ENCODE results near the gene TXNDC8. TPM values are rescaled to one million over a fixed set of nuclear protein-coding genes. Genes with fewer than 3 reads are reported as not detected.

Gene TXNDC8
- total RNA-seq, 2 experiments from 2014 or later, result not detected

GRCh38 chr9:110357505-110357904, 19.8 kb upstream of the TXNDC8 start:
- TF ChIP-seq CTCF (IDR thresholded peaks at IDR 0.05), result no peak
- ChIA-PET POLR2A (no interaction called here), CTCF (no interaction called here)
- no peaks in the 10 kb centered on the region for H3K9me3 ChIP-seq (ENCODE audit: control insufficient read depth in 1 of 2, insufficient read depth in 1 of 2, low read length in 2 of 2)
- H3K4me1 ChIP-seq (ENCODE audit: insufficient read depth, low read length), result no peaks in the 10 kb centered on the region
- H3K4me1 Mint-ChIP-seq (ENCODE audit: low read depth), result no peaks in the 10 kb centered on the region
- H3K4me3 ChIP-seq (ENCODE audit: low read length), result no peak overlapping the region
- no peaks in the 10 kb centered on the region for H3K9me3 Mint-ChIP-seq
- intact Hi-C loops (cut with DNase I, micrococcal nuclease), result no loop called here
- H3K27ac Mint-ChIP-seq, result no peak overlapping the region
- H3K27me3 Mint-ChIP-seq, result no peaks in the 10 kb centered on the region
- H3K36me3 ChIP-seq (ENCODE audit: insufficient read depth, low read length), result no peaks in the 10 kb centered on the region
- no peak for ATAC-seq (ENCODE audit: poor library complexity)
- H3K4me3 Mint-ChIP-seq, result no peak overlapping the region
- no peak overlapping the region for H3K27ac ChIP-seq (ENCODE audit: low read depth in 1 of 2, low read length in 2 of 2)
- no peaks in the 10 kb centered on the region for H3K27me3 ChIP-seq (ENCODE audit: control insufficient read depth in 1 of 2, insufficient read depth in 2 of 2, low read length in 2 of 2)
- H3K36me3 Mint-ChIP-seq (ENCODE audit: low read depth), result no peaks in the 10 kb centered on the region
- DNase-seq, result no peak

- no peaks in the 10 kb centered on the region for H3K9me3 ChIP-seq (ENCODE audit: control insufficient read depth in 1 of 2, insufficient read depth in 1 of 2, low read length in 2 of 2)
- Mint-ChIP-seq H3K9me3 (no peaks in the 10 kb centered on the region), H3K4me1 (ENCODE audit: low read depth) (no peaks in the 10 kb centered on the region), H3K27me3 (no peaks in the 10 kb centered on the region), H3K27ac (no peak overlapping the region), H3K36me3 (ENCODE audit: low read depth) (no peaks in the 10 kb centered on the region), H3K4me3 (no peak overlapping the region)
- H3K36me3 ChIP-seq (ENCODE audit: insufficient read depth, low read length), result no peaks in the 10 kb centered on the region
- no peak overlapping the region for H3K27ac ChIP-seq (ENCODE audit: low read depth in 1 of 2, low read length in 2 of 2)
- no peaks in the 10 kb centered on the region for H3K4me1 ChIP-seq (ENCODE audit: insufficient read depth, low read length)
- no peak for TF ChIP-seq CTCF (IDR thresholded peaks at IDR 0.05)
- CTCF ChIA-PET, result no interaction called here
- DNase-seq, result no peak
- no peaks in the 10 kb centered on the region for H3K27me3 ChIP-seq (ENCODE audit: control insufficient read depth in 1 of 2, insufficient read depth in 2 of 2, low read length in 2 of 2)
- H3K4me3 ChIP-seq (ENCODE audit: low read length), result no peak overlapping the region
- ATAC-seq (ENCODE audit: poor library complexity), result no peak
- intact Hi-C loops (cut with DNase I, micrococcal nuclease), result no loop called here
- POLR2A ChIA-PET, result no interaction called here
These were observed 19.2 kb upstream of the TXNDC8 start for GRCh38 chr9:110356639-110357395.

- no peaks in the 10 kb centered on the region for H3K9me3 Mint-ChIP-seq
- intact Hi-C loops (cut with DNase I, micrococcal nuclease), result no loop called here
- Histone ChIP-seq H3K27me3 (ENCODE audit: control insufficient read depth in 1 of 2, insufficient read depth in 2 of 2, low read length in 2 of 2) (no peaks in the 10 kb centered on the region), H3K4me3 (ENCODE audit: low read length) (no peak overlapping the region), H3K9me3 (ENCODE audit: control insufficient read depth in 1 of 2, insufficient read depth in 1 of 2, low read length in 2 of 2) (no peaks in the 10 kb centered on the region), H3K27ac (ENCODE audit: low read depth in 1 of 2, low read length in 2 of 2) (no peak overlapping the region), H3K4me1 (ENCODE audit: insufficient read depth, low read length) (no peaks in the 10 kb centered on the region), H3K36me3 (ENCODE audit: insufficient read depth, low read length) (no peaks in the 10 kb centered on the region)
- CTCF ChIA-PET, result no interaction called here
- no peaks in the 10 kb centered on the region for H3K36me3 Mint-ChIP-seq (ENCODE audit: low read depth)
- DNase-seq (no peak), ATAC-seq (ENCODE audit: poor library complexity) (no peak)
- POLR2A ChIA-PET, result no interaction called here
- H3K4me3 Mint-ChIP-seq, result no peak overlapping the region
- no peak for TF ChIP-seq CTCF (IDR thresholded peaks at IDR 0.05)
- no peaks in the 10 kb centered on the region for H3K4me1 Mint-ChIP-seq (ENCODE audit: low read depth)
- H3K27me3 Mint-ChIP-seq, result no peaks in the 10 kb centered on the region
- H3K27ac Mint-ChIP-seq, result no peak overlapping the region
These were observed 18.2 kb upstream of the TXNDC8 start for GRCh38 chr9:110355911-110356310.
